GM19035 (cell line): ENCODE measurements around the gene WDFY2.

ENCODE experiments used
- ATAC-seq: cut with Tn5 transposase; IDR thresholded peaks from one replicate; pipeline ENCODE4 v1.9.1; 2021; ENCODE audit not compliant: unreplicated experiment

Gene WDFY2

GRCh38 chr13:51763486-51763885 is 179.2 kb downstream of the WDFY2 start:
- no peak for ATAC-seq

GRCh38 chr13:51764184-51765141 is 180.2 kb downstream of the WDFY2 start:
- peak; percentile 93 for ATAC-seq

- ATAC-seq: no peak
Observed at GRCh38 chr13:51765142-51765515, 180.9 kb downstream of the WDFY2 start.

GRCh38 chr13:51767100-51767499 is 182.8 kb downstream of the WDFY2 start:
- no peak for ATAC-seq

GRCh38 chr13:51768378-51768921 is 184.2 kb downstream of the WDFY2 start:
- no peak for ATAC-seq

- no peak for ATAC-seq
Observed at GRCh38 chr13:51768976-51769375, 184.7 kb downstream of the WDFY2 start.

- ATAC-seq: no peak
Observed at GRCh38 chr13:51769455-51770127, 185.3 kb downstream of the WDFY2 start.

GRCh38 chr13:51770160-51770559 is 185.9 kb downstream of the WDFY2 start:
- no peak for ATAC-seq

- no peak for ATAC-seq
Observed at GRCh38 chr13:51770681-51771417, 186.6 kb downstream of the WDFY2 start.

GRCh38 chr13:51771418-51772104 is 187.3 kb downstream of the WDFY2 start:
- ATAC-seq: no peak

GRCh38 chr13:51772105-51772455 is 187.8 kb downstream of the WDFY2 start:
- ATAC-seq: no peak

- no peak for ATAC-seq
Observed at GRCh38 chr13:51772781-51773180, 188.5 kb downstream of the WDFY2 start.

GRCh38 chr13:51773515-51773914 is 189.3 kb downstream of the WDFY2 start:
- no peak for ATAC-seq

GRCh38 chr13:51776179-51776578 is 191.9 kb downstream of the WDFY2 start:
- no peak for ATAC-seq

- no peak for ATAC-seq
Observed at GRCh38 chr13:51777921-51778320, 193.7 kb downstream of the WDFY2 start.

- no peak for ATAC-seq
Observed at GRCh38 chr13:51778392-51778791, 194.1 kb downstream of the WDFY2 start.

GRCh38 chr13:51780099-51780498 is 195.8 kb downstream of the WDFY2 start:
- no peak for ATAC-seq

- no peak for ATAC-seq
Observed at GRCh38 chr13:51781246-51782022, 197.2 kb downstream of the WDFY2 start.

- no peak for ATAC-seq
Observed at GRCh38 chr13:51782026-51782710, 197.9 kb downstream of the WDFY2 start.
